Activated effector memory CD4-positive, alpha-beta T cell treated with Interleukin-2 at 50 U/mL for 16 hours (primary cell): ENCODE results near the gene ACER2.

Experiments
- DNase-seq: peaks from one replicate; pipeline ENCODE4 v3.0.0-alpha.2; 2020

ACER2 gene

GRCh38 chr9:19490269-19490668 lies 81.5 kb downstream of the ACER2 start:
- DNase-seq, result no peak

DNA sequence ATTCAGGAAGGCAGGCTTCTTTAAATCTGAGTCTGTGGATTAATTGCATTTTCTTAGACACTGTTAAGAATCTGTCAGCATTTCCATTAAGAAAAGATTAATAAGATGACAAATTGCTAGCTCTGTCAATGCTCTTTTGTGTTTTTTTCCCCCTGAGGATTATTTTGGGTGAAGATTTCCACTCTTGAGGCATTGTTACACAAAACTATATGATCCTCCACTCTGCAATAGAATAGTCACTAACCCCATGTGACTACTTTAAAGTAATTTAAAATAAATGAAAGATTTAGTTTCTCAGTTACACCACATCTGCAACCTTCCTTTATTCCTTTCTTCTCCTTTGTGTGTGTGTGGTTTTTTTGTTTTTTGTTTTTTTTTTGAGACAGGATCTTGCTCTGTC lies 82.0 kb downstream of the ACER2 start:
- DNase-seq, result no peak

- DNase-seq, result no peak
These were observed 84.0 kb downstream of the ACER2 start for GRCh38 chr9:19492775-19493173.

- DNase-seq, result peak; percentile 19
These were observed 84.5 kb downstream of the ACER2 start for GRCh38 chr9:19493174-19493811.

DNA sequence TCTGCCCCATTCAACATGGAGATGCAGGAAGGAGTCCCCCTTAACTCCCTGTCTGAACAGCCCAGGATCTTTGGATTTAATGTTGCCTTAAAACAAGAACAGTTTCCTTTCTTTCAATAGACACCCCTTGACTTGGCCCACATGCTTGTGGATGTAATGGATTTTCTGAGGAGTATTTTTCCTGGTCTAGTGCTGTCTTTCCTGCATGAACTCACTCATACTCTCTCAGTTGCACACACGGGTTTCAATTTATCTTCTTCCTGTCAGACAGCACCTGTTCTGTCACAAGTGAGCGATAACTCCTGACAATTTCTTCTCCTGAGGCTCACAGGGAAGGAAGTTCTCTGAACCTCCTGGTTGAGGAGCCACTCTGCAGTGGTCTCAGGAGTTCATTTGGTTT lies 85.1 kb downstream of the ACER2 start:
- no peak for DNase-seq

DNA sequence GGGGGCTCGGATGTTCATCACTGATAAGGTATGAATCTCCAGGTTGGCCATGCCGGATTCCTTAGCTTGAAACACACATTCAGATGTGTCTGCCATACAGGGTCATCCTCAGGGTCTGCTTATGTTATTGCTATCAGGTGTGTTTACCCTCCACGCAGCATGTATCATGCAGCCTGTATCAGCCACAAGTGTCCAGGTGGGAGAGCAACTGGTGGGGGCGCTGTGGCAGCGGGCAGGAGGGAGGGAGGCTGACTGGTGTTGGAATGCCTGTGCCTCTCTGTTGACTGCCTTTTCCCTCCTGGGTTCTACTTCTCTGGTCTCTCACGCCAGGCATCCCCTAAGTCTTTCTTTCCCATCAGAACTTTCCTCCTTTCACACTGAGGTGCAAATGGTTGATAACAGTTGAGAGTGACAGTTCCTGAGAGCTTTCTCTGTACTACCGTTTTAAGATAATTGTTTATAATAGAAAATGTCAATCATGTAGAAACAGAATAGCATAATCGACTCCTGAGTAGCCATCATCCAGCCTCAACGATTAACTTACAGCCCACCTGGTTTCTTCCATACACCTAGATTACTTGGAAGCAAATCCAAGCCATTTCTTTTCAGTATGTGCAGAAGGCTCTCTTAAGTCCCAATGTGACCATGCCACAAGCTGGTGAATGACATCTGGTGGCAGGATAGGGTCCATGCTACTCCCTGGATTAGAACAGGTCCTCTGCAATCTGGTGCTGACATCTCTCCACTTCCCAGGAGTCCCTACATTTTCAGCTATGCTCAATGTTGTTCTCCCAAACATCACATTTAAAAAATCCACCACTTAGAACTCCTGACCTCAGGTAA lies 86.6 kb downstream of the ACER2 start:
- no peak for DNase-seq

DNA sequence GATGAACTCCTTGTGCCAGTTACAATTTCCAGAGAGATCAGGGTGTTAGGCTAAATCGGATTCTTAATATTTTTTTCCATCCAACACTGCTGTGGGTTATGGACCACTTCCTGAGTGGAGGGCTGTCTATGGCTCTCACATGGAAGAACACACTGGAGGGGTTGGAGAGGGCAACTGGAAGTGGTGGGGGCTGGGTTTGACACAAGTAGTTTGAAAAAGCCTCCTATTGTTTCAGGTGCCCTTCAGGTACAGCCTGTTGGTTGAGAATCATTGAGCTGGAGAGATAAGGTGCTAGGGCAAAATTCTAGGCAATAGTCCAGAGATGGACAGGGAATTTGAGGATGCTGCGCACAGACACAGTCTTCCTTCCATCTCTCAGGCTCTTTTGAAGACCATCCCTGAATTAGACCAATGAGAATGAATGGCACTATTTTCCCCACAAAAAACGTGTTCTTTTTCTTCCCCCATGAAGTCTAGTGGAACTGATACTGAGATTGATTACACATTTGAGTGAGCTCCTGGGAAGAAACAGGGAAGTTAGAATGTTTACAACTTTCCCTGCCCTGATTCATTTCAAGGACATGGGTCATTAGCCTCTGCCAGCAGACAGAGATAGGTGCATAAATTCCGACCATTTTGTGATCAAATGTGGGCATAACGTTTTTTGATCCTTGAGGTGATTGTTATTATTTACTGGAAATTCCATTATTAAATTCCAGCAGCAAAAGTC lies 87.7 kb downstream of the ACER2 start:
- no peak for DNase-seq

DNA sequence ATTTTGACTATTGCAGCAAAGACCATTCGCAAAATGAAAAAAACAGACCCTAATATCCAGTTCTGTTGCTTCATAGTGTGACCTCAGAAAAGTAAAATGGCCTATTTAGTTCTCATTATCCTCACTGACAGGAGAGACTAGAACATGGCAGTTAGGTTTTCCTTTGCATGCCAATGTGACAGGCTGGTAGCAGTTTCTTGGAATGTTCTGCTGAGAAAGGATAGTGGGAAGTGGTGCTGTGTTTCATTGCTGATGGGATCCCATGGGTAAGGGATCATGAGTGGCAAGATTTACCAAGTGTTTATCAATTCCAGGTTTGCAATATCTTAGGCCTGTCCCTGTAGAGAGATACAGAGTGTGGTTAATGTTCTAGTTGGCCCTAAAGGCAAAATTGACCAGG lies 88.5 kb downstream of the ACER2 start:
- no peak for DNase-seq

GRCh38 chr9:19498015-19498414 lies 89.2 kb downstream of the ACER2 start:
- no peak for DNase-seq
